D341Med (cell line): Measurements from ENCODE around the gene NECAB2.
A peak's percentile ranks its signal among the peaks of the same experiment; 100 is the strongest.

Source experiments
- DNase-seq: peaks from one replicate; pipeline ENCODE4 v3.0.0; 2012; ENCODE audit warnings: low spot score

NECAB2 gene

GRCh38 chr16:83992624-83993023, 24.6 kb downstream of the NECAB2 start:
- no peak for DNase-seq

- no peak for DNase-seq
Measured at GRCh38 chr16:83994087-83994486, 26.0 kb downstream of the NECAB2 start.

- no peak for DNase-seq
Measured at GRCh38 chr16:83994703-83995102, 26.7 kb downstream of the NECAB2 start.

DNA sequence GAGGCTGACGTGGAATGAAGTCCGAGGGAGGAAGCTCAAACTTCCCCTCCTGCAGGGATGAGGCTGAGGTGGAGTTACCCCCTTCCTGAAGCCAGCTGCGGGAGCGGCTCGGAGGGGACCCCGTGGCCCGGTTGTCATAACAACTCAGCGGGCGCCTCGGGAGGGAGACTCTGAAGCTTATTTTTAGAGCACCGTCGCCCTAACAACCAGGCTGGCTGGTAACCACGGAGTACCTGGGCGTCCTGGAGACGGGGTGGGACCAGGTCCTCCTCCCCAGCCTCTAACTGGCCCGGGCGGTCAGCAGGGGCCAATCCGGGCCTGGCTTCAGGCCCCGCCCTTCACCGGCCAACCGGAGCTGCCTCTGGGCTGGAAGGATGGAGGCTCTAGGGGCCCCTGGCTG, 27.7 kb downstream of the NECAB2 start:
- DNase-seq = no peak

DNA sequence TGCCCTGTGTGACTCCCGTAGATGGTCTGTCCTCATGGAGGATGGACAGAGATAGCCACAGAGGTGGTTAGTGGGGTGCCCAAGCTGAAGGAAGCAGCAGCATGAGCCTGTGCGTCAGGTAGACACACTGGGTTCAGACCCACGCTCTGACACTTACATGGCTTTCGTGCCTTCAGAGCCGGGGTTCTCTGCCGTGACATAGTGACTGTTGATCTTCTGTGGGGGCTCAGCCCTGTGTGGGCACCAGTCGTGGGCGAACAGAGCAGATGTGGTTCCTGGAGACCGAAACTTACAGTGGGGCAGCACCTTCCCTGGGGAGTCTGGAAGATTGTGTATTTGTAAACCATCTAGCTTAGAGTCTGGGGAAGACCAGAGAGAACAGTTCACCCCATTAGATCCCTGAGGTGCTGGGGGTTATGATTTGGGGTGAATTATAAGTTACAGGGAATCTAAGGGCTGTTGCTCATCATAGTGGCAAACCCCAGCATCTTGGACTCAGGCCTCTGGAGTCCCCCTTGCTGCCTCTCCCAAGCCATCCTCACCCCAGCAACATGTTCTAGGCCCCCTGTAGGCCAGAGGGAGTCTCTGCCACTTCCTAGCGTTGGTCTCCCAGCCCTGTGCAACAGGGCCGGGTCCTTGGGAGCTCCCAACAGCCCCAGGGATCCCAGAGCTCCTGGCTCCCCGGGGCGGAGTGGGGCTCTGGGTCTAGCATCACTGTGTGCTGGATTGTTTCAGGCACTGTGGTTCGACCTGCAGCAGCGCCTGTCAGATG, 28.6 kb downstream of the NECAB2 start:
- no peak for DNase-seq

DNA sequence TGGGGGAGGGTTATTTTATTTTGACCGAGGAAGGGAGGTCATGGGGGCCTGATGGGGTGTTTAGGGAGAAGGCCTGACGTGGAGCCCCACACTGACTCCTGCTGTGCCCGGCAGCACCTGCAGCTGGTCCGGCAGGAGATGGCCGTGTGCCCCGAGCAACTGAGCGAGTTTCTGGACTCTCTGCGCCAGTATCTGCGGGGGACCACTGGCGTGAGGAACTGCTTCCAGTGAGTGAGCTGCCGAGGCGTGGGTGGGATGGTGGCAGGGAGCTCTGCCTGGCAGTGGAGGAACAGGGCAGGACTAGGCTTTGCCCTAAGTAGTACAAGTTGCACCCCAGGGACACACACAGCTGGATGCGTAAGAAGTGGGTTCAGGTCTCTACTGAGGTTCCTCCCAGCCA, 30.0 kb downstream of the NECAB2 start:
- DNase-seq = no peak

- no peak for DNase-seq
Measured at GRCh38 chr16:84000989-84001642, 33.1 kb downstream of the NECAB2 start.

DNA sequence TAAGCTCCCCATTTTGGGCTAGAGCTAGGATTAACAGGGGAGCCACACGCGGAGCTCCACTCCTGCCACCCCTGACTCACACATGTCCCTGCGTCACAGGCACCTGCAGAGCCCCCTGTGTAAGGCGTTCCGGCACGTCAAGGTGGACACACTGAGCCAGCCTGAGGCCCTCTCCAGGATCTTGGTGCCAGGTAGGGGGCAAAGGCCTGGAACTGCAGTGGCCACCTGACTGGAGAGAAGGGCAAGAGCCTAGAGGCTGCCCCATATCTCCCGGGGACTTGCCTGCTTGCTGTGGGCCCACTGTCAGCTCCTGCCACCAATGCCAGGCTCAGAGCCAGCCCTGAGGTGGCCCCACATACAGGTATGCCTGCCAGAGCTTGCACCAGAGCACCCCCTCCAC, 33.7 kb downstream of the NECAB2 start:
- DNase-seq = no peak

- DNase-seq = no peak
Measured at GRCh38 chr16:84003038-84003437, 35.0 kb downstream of the NECAB2 start.

DNA sequence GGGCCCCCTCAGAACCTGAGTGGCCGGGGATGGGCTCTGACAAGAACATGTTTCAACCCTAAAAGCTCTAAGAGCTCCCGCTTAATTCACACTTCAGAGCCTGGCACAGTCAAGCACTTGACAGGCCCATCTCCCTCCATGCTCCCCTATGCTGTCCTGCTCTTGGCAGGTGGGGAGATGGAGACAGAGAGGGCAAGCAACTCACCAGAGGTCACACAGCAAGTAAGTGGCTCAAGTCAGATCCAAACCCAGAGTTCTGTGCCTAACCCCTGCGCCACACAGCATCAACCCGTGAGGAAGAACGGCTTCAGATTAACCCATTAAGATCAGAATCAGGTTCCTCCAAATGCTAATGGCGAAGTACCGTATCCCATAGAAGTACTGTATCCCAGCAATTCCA, 36.4 kb downstream of the NECAB2 start:
- DNase-seq = no peak

GRCh38 chr16:84005391-84005790, 37.3 kb downstream of the NECAB2 start:
- DNase-seq = no peak

DNA sequence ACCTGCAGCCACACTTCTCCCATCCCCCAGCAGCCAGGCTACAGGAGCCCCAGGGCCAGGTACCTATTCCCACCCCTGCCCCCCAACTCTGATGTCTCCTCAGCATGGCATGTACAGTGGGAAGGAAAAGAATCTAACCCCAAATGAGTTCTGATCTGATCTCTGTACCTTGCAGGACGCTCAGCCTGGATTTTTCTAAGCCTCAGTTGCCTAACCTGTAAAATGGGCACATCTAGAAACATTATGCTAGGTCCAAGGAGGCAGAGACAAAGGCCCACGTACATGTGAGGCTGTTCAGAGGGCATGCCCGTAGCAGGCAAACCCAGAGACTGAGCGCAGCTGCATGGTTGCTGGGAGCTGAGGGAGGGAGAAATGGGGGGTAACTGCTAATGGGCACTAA, 39.5 kb downstream of the NECAB2 start:
- no peak for DNase-seq

DNA sequence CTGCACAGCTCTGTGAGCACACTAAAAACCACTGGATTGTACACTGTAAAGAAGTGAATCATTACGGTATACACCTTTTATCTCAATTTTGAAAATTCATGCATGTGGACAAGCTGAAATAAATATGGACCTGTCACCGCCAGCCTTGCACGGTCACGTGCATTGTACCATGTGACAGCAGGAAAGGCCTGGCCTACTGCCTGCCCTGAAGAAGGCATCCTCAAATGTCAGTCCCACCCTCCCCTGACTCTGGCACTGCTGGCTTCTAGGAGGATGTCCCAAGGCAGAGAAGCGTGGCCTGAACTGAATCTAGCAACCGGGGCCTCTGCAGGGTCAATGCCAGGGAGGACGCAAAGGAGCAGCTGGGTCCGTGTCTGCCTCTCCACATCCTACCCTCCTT, 39.9 kb downstream of the NECAB2 start:
- peak; percentile 9 for DNase-seq

DNA sequence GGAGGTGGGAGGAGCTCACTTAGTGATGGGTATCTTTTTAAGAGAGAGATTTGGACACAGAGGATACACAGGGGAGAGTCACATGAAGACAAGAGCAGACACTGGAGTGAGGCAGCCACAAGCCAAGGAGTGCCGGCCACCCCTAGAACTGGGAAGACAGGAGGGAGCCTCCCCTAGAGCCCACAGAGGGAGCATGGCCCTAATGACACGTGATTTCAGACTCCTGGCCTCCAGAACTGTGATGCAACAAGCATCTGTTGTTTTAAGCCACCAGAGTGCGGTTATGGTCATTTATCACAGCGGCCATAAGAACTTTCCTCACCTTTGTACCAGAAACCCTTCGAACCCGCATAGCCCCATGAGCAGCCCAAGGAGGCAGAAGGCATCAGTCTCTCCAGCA, 41.2 kb downstream of the NECAB2 start:
- DNase-seq = no peak

DNA sequence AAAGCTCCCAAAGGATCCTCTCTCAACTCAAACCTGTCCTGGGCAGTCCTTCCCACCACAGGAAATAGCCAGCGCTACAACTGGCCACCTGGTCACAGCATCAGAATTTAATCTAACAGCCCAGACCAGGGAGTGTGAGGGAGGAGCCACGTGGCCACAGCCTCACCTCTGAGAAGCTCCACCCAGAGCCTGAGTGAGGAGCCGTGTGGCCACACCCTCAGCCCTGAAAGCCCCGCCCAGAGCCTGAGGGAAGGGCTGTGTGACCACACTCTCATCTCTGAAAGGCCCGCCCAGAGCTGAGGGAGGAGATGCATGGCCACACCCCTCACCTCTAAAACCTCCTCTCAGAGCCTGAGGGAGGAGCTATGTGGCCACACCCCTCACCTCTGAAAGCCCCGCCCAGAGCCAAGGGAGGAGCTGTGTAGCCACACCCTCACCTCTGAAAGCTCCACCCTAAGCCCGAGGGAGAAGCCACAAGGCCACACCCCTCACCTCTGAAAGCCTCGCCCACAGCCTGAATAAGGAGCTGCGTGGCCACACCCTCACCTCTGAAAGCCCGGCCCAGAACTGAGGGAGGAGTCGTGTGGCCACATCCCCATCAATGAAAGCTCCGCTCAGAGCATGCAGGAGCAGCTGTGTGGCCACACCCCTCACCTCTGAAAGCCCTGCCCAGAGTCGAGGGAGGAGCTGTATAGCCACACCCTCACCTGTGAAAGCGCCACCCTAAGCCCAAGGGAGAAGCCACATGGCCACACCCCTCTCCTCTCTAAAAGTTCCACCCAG, 45.9 kb downstream of the NECAB2 start:
- peak; percentile 89 for DNase-seq

GRCh38 chr16:84014570-84015327, 46.7 kb downstream of the NECAB2 start:
- no peak for DNase-seq

DNA sequence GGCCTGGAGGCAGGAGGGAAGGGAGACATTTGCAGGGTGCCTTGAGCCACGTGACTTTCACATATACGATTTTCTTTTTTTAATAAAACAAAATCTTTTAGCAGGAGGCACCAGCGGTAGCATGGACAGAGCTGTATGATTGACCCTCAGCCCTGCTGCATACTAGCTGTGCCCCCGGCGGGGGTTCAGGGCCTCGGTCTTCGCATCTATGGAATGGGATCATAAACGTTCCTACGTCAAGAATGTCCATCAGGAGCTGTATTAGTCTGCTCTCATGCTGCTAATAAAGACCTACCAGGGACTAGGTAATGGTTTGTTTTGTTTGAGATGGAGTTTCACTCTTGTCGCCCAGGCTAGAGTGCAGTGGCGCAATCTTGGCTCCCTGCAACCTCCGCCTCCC, 47.4 kb downstream of the NECAB2 start:
- DNase-seq = no peak

DNA sequence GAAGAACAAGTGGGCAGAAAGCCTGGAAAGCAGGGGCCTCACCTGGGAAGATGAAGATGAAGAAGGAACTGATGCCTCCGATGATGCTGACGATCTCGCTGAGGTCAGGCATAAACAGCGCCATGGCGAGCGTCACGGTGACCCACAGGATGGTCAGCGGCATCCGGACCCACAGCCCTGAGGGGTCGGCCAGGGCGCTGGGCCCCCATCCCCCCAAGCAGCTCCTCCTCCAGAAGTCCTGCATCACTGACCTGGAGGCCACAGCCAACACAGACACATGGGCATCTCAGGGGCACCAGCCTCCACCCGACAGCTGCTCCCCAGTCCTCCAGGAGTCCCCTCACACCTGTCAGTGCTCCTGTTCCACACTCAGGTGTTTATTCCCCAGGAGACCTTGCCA, 48.4 kb downstream of the NECAB2 start:
- no peak for DNase-seq

DNA sequence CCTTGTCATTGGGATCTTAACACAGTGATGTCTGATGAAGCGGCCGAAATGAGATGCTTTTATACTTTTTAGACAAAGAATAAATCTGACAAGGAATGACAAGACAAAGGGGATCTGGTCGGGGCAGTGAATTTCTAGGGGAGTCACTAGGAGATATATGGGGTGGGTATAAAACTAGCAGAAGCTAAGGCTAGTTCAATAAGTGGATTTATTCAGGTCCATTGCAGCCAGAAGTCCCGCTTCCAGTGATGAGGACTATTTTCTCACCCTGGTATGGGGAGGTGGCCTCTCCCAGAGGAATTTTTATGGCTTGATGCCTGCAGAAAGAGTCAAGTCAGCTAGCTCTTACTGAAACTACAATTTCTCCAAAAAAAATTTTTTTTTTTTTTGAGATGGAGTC, 50.7 kb downstream of the NECAB2 start:
- DNase-seq = no peak

DNA sequence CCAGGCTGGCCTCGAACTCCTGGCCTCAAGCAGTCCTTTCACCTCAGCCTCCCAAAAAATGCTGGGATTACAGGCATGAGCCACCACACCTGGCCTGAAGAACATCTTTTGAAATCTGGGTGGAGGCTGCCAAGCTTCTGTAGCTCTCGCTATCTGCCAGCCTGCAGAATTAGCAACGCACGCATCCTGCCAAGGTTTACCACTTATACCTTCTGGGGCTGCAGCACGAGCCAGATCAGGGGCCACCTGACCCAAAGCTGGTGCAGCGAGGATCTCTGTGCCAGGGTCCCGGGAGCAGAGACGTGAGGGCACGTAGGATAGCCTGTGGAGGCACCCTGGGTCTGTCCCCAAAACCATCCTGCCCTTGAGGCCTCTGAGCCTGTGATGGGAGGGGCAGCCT, 52.3 kb downstream of the NECAB2 start:
- DNase-seq = no peak

- no peak for DNase-seq
Measured at GRCh38 chr16:84021488-84021887, 53.4 kb downstream of the NECAB2 start.

- no peak for DNase-seq
Measured at GRCh38 chr16:84022644-84023043, 54.6 kb downstream of the NECAB2 start.
